ENCODE data around the gene ALK.

ALK gene

DNA sequence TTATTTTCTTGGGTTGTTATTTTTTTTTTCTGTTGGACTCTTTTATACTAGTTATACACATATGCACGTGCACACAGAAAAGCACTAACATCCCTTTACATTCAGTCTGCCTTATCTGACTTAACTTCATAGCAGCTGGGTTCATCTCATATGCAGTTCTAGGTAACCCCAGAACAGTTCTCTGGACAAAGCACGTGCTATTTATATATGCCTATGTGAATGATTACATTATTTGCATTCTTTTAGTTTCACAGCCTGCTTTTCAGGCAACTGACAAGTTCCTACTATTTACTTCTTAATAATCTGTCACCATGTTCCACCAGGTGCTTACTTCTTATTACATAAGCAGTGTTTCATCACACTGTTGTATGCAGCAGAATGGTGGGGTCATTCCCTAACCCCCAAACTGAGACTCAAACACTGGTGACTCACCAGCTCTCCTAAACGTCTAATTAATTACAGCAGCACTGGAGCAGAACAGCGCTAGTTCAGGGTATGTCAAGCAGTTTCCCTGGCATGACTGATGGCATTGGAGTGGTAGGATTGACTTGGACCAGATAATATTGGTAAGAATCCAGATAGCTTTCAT is 433.3 kb downstream of the ALK start:
- peak; percentile 51 for DNase-seq (ENCODE audit: low spot score)

DNA sequence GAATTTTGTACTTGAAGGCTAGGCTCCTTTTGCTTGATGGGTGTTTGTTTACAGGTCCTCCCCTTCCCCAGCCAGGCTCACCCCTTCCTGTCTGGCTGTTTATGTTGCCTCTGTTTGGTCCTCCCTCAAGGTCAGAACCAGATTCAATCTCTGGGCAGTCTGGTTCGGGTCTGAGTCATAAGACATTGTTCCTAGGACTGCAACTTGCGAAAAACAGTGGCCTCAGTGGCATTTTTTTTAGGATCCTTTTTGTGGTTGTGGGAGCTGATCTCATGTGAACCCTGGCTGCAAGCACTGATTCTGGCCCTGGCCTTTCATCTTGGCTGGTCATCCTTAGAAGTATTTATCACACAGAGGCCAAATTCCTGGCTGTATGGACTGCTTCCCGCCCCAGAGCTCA is 435.8 kb downstream of the ALK start:
- DNase-seq (ENCODE audit: low spot score), result no peak

DNA sequence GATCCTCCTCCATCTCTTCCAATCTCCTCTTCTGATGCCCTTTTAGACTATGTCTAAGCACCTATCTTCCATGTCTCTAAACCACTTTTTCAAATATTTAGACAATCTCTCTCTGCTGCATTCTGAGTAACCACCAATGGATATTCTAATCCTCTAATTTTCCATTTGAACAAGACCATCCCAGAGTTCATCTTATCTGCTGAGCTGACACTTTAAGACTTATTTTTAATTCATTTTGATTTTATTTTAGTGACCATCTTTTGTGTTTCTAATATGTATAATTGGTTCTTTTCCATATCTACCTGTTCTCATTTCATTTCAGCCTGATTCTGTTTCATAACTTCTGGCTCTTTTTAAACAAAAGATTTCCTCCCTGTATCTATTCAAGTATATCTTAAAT is 436.3 kb downstream of the ALK start:
- no peak for DNase-seq (ENCODE audit: low spot score)

DNA sequence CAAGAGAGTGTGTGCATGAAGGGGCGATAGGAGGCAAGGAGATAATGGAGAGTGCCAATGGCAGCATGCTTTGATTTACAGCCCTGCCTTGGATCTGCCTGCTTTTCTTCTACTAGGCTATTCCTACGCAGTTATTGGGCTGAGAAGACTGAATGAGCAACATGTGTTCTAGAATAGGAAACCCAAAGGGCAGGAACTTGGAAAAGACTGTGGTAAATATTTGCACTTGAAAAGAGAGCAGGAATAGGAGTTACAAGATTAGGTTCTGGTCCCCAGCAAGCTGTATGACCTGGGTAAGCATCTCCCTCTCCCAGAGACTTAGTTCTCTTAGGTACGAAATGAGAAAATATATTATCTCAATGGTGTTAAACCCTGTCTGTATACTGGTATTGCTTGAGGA is 438.5 kb downstream of the ALK start:
- no peak for DNase-seq (ENCODE audit: low spot score)

DNA sequence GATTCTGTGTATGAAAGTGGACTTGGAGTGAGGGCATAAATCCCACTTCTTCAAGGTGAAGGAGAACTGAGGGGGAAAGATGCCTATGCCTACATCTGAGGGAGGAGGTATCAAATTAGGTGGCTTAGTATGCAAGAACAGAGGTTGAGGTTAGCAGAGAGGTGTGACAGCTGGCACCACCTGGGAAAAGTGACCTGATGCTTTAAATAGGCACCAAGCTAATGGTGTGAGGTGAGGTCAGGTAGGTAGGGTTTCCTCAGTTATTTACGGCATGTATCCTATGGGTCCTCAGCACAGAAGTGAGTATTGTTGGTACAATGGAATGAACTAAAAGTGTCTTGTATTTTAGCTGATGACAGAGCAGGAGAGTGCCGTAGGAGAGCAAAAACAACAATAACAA is 439.0 kb downstream of the ALK start:
- DNase-seq (ENCODE audit: low spot score), result no peak

DNA sequence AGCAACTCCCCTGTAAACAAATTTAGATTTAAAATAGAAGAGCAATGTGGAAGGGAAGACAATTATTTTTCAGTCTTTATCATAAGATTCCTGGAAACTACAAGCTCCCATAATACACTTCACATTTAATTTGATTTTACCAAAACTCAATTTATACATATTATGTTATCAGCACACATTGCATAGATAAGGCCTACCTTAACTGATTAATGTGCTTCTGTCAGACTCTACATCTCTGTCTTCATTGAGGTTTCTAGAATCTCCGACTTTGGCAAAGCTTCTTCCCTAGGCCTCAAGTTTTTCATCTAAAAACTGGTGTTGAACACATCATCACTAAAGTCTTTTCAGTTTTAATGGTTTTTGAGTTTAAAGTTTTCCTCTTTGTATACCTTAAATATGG is 440.1 kb downstream of the ALK start:
- no peak for DNase-seq (ENCODE audit: low spot score)

DNA sequence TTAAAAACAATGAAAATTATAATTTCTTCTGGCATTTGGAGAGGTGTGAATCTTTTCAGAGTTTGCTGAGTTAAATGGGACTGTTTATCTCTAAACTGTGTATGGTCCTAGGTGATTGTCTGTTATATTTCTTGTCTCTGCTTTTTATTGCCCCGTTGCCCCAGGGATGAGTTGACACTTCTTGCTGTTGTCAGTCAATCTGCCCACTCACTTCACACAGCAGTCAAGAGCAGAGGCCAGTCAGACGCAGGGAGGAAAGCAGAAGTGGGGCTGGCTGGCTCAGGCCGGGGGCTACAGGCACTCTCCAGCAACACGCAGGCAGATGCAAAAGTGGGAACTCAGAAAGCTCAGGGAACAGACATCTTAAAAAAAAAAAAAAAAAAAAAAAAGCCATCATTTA is 441.0 kb downstream of the ALK start:
- DNase-seq (ENCODE audit: low spot score), result no peak

DNA sequence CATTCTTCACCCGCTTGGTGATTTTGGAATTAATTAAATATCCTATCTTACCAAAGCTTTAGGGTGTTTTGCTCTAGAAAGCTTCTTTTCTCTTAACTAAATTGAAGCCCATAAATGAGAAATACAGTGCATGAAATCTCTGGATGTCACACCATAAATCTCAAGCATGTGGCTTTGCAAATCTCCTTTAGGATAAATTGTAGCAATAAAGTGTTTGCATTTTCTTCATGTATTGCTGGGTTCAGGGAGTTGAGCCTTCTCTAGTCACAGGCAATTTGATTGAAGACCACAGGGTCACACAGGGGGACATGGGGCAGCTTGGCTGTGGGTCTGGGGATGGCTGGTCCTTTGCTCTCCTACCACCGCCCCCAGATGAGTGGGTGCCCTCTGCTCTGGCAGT is 442.0 kb downstream of the ALK start:
- DNase-seq (ENCODE audit: low spot score), result no peak

DNA sequence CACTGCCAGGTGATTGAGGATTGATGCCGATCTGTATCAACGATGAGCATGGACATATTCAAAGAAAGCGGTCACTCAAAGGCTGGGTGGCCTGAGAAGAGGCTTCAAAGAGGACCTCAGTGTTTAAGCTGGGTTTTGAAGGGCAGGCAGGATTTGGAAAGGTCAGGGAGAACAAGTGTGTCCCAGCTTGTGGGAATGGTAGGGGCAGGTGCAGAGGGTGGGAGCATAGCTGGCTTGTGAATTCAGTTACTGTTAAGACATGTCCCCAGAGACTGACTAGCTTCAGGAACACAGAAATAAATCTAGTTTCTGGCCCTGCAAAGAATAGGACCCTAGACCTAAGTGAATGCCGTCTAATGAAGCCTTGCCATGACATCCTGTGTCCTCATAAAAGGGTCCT is 442.7 kb downstream of the ALK start:
- DNase-seq (ENCODE audit: low spot score), result no peak

DNA sequence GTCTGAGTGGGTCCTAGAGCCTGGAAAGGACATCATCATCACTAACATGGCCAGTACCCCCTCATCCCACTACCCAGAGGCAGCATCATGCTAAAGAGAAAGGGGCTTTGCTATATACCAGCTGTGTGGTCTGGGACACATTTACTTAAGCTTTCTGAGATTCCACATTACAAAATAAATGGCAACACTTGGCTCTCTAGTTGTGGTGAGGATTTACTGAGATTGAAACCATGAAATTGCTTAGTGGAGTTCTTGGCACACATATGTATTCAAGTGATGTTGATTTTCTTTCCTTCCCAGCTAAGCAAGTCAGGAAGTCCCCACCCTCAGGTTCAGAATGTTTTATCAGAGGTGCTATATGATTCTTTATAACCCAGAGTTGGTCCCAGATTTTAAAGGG is 444.2 kb downstream of the ALK start:
- DNase-seq (ENCODE audit: low spot score), result no peak

DNA sequence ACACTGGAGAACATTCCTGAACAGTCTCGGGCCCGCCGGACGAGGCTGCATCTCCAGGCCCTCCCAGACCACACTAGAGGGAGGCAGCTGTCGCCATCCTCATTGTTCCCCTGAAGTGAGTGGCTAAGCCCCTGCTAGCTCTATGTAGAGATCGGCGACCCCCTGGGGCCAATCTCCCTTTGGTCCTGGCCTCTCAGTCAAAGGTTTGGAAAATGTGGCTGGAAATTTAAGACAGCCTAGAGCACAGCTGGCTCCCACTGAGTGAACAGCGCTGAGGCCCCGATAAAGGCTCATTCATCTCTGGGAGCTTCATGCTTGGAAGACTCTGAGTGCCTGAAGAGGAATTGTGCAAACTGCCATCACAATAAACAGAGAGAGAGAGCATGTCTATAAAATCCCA is 445.9 kb downstream of the ALK start:
- no peak for DNase-seq (ENCODE audit: low spot score)

DNA sequence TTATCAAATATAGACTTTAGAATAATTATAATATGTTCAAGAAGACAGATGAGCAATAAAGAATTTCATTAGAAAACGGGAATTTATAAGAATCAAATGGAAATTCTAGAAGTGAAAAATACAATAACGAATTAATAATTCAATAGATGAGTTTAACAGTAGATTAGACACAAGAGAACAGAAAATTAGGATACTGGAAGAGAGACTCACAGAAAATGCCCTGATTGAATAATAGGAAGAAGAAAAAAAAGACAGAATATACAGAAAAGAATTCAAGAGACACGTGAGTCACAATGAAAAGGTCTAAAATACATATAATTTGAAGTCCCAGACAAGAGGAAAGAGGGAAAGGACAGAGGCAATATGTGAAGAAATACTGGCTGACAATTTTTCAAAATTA is 451.4 kb downstream of the ALK start:
- DNase-seq (ENCODE audit: low spot score), result no peak

DNA sequence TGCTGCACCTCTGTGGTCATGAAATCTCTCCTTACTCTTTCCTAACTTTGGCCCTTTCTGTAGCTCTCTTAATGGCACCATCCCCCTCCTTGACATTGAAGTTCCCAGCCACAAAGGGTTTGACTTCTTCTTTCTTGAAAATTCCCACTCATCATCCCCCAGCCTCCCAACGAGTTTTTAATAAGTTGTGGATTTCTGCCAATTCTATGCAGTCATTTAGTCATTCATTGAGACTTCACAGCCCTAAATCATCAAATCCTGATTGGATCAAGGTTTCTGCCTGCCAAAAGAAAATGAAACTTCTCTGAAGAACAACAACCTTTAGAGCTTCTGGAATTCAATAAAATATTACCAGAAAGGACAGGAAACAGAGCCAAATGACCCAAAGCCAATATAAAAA is 451.9 kb downstream of the ALK start:
- no peak for DNase-seq (ENCODE audit: low spot score)

DNA sequence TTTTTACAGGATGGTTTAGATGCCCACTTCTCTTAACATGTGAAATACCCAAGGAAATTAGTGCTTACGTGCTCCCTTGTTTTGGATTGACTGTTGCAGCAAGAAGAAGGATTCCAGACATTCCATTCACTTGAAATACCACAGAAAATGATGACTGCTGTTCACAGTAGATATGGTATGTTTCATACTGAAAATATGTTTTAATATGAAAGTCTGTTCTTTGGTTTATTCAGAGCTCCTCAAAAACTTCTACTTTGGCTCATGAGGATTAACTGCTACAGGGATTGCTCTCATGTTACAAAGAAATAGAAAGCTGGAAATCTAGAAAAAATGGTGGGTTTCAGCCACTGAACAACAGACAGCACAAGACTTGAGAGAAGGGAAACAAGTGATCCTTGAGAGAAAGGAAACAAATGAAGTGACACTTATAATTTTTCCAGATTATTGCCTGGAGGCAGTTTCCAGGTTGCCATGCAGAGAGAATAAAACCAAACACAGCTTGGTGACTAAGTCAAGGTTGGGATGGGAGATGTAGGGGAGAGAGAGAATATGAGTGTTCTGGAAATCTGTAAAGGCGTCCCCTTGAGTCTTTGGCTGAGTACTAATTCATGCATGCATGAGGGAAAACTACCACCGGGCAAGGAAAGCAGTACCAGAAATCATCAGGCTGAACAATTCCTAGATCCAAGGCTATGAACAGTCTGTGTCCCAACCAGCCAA is 458.0 kb downstream of the ALK start:
- peak; percentile 49 for DNase-seq (ENCODE audit: low spot score)

DNA sequence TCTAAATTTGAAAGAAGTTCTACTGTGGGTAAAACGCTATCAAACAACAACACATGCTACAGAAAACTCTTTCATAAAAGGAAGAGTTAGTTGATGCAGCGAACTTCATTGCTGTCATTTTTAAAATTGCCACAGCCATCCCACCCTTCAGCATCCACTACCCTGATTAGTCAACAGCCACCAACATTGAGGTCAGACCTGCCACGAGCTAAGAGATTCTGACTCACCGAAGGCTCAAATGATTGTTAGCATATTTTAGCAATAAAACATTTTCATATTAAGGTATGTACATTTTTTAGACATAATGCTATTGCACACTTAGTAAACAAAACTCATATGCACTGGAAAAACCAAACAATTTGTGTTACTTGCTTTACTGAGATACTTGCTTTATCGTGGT is 459.1 kb downstream of the ALK start:
- peak; percentile 4 for DNase-seq (ENCODE audit: low spot score)

DNA sequence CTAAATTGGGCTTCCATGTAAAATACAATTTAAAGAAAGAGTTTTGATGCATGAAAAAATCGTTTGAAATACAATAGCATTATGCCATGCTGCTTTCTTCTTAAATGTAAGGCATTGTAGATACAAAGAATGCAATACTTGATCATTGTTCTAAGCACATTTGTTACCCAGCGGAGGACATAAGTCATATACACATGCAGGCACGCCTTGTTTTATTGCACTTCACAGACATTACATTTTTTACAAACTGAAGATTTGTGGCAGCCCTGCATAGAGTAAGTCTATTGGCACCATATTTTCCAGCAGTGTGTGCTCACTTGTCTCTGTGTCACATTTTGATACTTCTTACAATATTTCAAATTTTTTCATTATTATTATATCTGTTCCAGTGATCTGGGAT is 461.2 kb downstream of the ALK start:
- DNase-seq (ENCODE audit: low spot score), result no peak

DNA sequence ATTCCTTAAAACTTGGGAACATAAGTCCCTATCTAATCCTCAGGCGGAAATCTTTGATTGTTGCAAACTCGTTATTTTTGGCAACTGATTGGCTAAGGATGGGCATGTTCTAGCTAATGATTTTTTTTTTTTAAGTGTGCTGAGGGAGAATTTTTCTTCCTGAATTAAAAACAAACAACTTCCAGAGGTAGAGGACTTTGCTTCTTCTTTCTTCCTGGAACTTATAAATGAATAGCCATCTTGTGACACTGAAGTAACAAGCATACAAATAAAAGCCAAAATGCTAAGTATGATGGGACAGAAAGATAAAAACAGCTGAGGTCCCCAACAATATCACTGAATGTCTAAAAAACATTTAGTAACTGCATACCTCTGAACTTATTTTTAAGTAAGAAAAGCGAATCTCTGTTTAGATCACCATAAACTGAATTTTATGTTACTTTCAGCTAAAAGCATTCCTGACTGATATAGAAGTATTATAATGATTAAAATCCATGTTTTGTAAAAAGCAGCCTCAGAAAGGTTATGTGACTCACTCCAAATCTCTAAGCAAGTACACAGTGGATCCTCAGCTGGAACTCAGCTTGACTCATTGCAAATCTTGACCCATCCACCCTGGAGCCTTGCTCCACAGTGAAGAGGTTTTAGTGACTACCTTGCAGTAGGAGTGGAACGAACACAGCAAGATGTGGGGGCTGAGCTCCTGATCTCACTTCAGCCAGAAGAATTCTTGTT is 461.8 kb downstream of the ALK start:
- DNase-seq (ENCODE audit: low spot score), result peak; percentile 21

DNA sequence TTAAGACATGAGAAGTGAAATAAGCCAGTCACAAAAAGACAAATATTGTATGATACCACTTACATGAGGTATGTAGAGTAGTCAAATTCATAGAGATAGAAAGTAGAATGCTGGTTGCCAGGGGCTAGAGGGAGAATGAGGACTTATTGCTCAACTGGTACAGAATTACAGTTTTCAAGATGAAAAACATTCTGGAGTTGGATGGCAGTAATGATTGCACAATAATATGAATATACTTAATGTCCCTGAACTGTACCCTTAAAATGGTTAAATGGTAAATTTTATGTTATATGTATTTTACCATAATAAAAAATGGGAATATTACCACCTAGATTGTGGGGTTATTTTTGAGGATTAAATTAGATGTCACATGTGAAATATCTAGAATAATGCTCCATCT is 465.0 kb downstream of the ALK start:
- no peak for DNase-seq (ENCODE audit: low spot score)

DNA sequence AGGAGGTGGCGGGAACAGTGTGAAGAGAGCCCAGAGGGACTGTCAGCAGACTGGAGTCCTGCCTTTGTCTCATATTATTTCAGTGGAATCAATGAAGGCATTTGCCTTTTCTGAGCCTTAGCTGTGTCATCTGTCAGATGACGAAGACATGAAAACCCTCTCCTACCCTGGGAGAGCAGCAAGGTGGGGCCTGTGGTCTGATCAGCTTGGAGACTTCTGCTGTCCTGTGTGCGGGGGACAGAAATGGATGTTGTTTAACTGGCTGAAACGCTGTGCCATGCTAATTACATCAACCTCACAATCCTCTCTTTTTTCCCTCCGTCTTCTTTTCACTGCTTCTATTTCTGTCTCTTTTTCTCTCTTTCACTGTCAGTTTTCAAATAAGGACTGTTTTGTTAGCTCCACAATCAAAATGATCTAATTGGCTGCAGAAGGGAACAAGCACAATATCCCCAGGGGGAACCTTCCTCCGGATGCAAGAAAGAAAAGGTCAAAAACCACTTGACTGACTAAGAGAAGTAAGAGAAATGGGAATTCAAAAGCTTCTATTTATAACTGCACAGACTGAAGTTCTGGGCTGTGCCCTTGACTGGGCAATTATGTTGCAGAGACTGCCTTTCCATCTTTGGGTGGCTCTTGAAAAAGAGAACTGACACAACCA is 466.1 kb downstream of the ALK start:
- DNase-seq (ENCODE audit: low spot score), result no peak

DNA sequence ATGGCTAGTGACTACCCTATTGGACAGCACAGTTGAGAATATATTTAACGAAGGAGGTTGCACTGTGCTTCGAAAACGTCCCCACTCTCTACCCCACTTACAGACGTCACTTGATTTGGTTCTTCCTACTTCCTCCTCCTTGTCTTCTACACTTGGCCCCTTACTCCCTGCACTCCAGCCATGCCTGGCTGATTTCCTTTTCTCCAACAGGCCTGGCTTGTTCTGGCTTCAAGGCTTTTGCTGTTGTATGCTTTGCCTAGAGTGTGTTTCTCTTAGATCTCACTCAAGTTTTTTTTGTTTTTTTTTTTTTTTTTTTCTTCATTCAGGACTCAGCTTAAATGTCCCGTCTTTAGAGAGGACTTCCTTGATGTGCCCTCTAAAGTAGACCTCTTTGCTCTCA is 469.4 kb downstream of the ALK start:
- DNase-seq (ENCODE audit: low spot score), result no peak

DNA sequence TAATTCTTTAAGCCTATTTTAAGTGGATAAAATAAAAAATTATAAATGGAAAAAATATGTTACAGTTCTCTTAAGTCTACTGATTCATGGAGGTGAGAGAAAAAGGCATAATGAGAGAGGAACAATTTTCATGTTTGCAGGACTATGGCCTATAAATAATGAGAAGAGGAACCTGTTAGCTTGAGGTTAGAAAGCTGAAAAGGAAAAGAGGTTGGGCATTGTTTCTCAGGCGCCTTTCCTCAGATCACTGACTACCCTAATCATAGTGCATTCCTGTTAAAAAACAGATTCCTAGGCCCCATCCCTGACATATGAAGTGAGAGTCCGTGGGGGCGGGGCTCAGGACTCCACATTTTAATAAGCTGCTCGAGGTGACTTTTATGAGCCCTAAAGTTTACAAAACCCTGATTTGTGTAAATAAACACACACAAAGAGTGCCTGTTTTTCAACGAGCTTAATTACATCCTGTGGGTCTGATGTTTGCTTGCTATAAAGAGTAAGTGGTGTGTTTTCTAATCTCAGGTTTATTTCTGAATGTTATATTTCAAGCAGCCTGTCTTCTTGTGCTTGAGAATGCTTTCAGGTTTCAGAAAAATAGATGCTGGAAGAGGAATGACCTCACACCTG is 470.7 kb downstream of the ALK start:
- DNase-seq (ENCODE audit: low spot score), result no peak

DNA sequence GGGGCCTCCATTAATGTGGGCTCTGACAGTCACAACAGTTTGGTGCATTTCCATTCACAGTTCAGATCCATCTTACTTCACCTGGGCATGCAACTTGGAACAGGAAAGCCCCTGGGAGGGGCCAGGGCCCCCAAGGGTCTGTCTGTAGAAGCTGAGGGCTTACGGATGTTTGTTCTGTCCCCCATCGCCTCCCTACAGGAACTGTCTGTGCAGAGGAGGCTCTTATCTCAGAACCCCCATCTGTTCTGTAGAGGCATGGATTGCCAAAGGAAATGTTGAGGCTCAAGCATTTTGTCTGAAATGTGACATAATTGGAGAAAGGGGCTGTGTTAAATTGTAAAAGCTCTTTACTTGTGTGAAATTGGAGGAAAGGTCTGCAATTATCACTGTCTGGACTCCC is 471.9 kb downstream of the ALK start:
- DNase-seq (ENCODE audit: low spot score), result no peak

Measured in kidney tubule cell (primary cell).